CD1c-positive myeloid dendritic cell (primary cell): Measurements from ENCODE around the gene UBE2K.
A peak's percentile ranks its signal among the peaks of the same experiment; 100 is the strongest.
"Not testable (repeated sequence)": the region's sequence is repeated elsewhere in the genome, so short reads cannot be mapped to it uniquely, and the experiment has no call there.

ENCODE experiments used
- DNase-seq: peaks from one replicate; pipeline ENCODE4 v3.0.0-alpha.2; 2016; ENCODE audit errors: extremely low spot score

Gene UBE2K

DNA sequence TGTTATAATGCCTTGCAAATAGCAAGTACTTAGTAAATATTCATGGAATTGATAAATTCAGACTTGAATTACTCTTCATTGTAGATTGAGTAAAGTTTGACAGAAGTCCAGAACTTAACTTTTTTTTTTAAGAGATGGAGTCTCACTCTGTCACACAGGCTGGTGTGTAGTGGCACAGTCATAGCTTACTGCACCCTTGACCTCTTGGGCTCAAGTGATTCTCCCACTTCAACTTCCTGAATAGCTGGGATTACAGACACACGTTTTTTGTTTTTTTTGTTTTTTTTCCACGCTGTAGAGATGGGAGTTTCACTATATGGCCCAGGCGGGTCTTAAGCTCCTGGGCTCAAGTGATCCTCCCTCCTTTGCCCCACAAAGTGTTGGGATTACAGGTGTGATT, 32.1 kb downstream of the UBE2K start:
- peak; percentile 33 for DNase-seq

DNA sequence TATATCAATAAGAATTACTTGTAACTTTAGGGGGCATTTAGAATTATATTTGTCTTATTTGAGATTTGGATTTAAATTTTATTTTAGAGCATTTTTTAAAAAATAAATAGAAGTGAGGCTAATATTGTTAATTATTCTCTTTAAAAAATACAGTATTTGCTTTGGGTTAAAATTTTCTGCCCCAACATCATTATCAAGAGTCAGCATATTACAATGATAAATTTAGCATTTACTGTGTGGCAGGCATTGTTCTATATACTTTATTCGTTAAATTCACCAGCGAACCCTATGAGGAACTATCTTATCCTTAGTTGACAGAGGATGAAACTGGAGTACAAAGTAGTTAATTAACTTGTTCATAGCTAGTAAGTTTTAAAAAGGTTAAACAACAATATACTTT, 34.0 kb downstream of the UBE2K start:
- DNase-seq: no peak

DNA sequence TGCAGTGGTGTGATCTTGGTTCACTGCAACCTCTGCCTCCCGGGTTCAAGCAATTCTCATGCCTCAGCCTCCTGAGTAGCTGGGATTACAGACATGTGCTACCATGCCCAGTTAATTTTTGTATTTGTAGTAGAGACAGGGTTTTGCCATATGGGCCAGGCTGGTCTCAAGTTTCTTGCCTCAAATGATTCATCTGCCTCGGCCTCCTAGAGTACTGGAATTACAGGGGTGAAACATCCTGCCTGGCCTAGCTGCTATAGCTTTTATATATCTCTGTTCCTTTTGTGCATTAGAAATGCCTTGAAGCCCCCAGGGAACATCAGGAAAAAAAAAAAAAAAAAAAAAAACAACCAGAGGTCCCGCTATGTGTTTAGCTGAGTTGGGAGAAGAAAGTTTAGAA, 34.8 kb downstream of the UBE2K start:
- DNase-seq: no peak

GRCh38 chr4:39739591-39739990, 41.7 kb downstream of the UBE2K start:
- DNase-seq: not testable (repeated sequence)

DNA sequence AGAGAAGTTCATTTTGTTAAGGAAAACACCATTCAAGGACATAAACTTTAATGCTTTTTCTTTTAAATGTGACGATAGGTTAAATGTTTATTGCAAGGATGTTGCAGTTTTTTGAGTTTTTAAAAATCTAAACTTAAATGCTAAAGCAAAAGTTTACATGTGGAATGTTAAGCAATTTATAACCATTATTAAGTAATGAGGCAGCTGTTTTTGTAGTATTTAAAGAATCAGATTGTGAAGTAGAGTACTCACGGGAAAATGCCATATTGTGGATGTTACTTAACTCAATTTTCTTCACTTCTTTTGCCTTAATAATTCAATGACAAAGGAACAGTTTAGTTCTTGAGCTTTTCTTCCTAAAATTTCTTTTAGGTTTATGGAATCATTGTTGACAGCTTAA, 43.5 kb downstream of the UBE2K start:
- no peak for DNase-seq

DNA sequence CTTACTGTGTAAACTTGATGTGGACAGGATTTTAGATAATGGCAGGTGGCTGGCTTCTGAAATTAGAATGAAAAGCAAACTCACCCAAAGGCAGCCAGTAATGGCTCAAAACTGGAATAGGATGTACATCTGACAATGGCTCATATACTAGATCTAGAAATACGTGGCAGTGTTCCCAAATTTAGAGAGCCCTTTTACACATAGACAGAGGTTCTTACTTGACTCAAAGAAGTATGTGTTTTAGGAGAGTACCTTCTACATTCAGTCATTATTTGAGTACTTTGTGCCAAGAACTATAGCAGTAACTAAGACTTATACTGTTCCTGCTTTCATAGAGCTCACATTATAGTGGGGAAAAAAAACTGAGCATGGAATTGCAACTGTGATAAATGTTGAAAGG, 48.0 kb downstream of the UBE2K start:
- no peak for DNase-seq

GRCh38 chr4:39750216-39750615, 52.3 kb downstream of the UBE2K start:
- DNase-seq: no peak

DNA sequence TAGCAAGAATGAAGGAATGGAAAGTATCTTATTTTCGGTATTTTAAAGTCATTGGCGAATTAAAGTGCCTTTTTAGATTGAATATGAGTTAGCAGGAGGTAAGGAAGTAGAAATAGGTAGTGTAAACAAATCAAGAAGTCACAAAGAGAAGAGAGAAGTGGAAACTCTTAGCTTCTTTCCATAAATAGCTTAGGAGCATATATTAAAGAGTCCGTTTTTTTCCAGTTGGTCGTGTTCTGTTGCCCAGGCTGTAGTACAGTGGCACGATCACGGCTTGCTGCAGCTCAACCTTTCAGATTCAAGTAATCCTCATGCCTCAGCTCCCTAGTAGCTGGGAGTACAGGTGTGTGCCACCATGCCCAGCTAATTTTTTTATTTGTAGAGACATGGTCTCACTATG, 56.4 kb downstream of the UBE2K start:
- peak; percentile 10 for DNase-seq

DNA sequence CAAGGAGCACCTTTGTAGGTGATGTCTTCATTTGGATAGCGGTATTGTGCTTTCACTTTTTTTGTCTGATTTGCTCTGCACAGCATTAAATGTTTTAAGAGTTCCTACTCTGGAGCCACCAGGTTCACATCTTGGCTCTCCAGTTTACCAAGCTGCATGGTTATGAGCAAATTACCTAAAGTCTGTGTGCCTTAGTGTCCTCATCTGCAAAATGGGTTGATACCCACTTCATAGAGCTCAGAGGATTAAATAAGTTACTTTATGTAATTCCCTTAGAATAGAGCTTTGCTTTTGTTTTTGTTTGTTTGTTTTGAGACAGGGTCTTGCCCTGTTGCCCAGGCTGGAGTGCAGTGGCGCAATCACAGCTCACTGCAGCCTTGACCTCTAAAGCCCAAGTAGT, 58.2 kb downstream of the UBE2K start:
- no peak for DNase-seq

GRCh38 chr4:39758176-39758575, 60.2 kb downstream of the UBE2K start:
- no peak for DNase-seq

DNA sequence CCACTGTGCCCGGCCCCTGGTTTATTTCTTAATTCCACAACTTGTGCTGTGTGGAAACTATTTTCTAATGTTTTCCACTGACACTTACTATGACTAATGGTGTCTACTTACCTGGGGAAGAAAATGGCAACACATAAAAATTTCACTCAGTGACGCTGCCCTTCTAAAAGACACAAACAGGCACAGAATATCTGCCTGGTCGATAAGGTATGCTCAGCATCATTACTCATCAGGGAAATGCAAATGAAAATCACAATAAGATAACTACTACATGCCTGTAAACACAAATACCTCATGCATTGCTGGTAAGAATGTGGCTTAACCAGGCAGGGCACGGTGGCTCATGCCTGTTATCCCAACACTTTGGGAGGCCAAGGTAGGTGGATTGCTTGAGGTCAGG, 61.6 kb downstream of the UBE2K start:
- no peak for DNase-seq

DNA sequence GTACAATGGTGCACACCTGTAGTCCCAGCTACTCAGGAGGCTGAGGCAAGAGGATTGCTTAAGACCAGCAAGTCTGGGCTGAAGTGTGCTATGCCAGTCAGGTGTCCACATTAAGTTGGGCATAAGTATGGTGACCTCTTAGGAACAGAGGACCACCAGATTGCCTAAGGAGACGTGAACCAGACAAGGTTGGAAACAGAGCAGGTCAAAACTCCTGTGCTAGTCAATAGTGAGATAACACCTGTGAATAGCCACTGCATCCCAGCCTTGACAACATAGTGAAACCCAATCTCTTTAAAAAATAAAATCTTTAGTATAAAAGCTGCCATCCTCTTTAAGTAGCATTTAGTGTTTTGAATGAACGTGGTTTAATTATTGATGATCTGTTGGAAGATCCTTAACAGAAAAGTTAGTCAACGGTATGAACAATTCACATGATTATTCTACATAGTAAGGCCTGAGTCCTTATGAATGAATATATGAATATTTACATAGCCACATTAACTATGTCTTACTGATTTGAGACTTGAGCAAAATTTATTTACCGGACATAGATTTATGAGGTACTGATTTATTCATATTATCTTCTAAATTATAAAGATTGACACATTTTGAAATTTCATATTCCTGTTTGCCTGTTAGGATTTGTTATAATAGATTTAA, 63.2 kb downstream of the UBE2K start:
- no peak for DNase-seq

DNA sequence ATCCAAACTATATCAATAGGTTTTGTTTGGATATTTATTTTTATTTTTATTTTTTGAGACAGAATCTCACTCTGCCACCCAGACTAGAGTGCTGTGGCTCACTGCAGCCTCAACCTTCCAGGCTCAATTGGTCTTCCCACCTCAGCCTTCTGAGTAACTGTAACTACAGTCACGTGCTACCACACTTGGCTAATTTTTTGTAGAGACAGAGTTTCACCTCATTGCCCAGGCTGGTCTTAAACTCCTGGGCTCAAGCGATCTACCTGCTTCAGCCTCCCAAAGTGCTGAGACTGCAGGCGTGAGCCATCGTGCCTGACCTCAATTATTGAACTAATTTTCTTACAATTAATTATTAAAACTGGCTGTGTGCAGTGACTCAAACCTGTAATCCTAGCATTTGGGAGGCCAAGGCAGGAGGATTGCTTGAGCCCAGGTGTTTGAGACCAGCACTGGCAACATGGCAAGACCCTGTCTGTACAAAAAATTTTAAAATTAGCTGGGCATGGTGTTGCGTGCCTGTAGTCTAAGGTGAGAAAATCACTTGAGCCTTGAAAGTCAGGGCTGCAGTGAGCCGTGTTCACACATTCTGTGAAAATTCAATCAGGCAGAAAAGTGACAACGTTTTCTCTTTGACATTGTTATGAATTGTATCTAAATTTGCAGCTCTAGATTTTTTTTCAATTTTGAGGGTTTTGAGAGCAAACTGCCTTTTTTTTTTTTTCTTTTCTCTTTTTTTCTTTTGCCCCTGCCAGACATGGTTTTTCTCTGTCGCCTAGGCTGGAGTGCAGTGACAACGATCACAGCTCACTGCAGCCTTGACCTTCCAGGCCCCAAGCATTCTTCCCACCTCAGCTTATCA, 66.0 kb downstream of the UBE2K start:
- DNase-seq: no peak

DNA sequence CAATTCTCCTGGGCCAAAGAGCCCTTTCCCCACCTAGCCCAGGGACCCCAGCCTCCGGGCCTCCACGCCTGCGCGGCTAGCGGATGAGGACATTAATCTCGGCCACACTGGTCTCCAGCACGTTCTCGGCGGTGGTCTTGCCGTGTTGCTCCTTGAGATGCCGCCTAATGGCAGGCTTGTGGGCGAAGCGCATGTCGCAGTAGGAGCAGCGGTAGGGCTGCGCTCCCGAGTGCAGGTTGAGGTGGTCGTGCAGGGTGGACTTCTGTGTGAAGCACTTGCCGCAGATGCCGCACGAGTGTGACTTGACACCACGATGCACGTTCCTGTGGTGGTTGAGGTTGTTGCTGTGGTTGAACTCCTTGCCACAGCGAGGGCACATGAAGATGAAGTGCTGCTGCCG, 72.1 kb downstream of the UBE2K start:
- no peak for DNase-seq

DNA sequence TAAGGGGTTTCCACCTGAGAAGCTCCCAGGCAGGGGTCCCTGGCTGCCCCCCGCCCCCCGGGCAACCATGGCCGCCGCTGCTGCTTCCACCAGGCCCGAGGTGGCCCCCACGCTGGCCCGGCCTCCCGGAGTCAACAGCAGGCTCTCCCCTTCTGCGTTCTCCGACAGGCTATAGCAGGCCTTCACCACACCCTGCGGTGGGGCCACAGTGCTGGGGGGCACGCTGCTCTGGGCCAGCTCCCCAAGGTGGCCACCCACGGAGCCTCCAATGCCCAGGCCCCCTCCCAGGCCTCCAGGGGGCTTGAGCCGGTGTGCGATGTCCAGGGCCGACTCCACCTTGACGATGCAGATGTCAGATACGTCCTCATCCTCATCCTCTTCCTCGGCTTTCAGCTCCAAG, 72.5 kb downstream of the UBE2K start:
- no peak for DNase-seq

DNA sequence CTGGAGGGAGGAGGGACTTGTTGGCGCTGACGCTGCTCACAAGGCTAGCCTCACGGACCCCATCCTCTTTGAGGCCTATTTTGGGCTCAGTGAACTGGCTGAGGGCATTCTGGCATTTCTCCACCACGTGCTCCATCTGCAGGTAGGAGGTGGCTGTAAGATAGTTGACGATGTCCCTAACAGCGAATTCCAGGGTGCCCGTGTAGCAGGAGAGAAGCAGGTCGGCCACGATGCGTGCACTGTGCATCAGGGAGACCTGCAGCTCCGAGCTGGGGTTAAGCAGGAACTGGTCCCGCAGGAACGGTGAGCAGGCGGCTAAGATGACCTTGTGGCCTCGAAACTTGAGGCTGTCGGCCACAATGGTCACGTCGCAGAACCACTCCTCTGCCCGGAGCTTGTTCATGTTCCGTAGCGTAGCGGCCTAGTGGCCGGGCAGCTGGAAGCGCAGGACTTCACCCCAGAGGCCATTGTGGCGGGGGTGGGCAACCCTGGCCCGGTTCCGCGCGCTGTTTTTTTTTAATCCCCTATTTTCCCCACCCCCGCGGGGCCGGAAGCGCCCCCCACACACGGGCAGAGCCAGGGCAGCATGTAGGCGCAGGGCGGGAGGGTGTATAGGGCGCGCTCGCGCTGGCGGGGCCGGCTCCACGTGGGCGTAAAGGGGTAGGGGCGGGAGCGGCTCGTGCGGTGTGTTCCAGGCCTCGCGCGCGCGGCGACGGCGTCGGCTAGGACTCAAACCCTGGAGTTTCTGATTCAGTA, 73.2 kb downstream of the UBE2K start:
- DNase-seq: no peak

- DNase-seq: not testable (repeated sequence)
Measured at GRCh38 chr4:39781988-39782387, 84.1 kb downstream of the UBE2K start.

GRCh38 chr4:39785083-39785482, 87.1 kb downstream of the UBE2K start:
- DNase-seq: no peak

GRCh38 chr4:39786838-39787237, 88.9 kb downstream of the UBE2K start:
- no peak for DNase-seq

GRCh38 chr4:39792128-39792527, 94.2 kb downstream of the UBE2K start:
- no peak for DNase-seq

DNA sequence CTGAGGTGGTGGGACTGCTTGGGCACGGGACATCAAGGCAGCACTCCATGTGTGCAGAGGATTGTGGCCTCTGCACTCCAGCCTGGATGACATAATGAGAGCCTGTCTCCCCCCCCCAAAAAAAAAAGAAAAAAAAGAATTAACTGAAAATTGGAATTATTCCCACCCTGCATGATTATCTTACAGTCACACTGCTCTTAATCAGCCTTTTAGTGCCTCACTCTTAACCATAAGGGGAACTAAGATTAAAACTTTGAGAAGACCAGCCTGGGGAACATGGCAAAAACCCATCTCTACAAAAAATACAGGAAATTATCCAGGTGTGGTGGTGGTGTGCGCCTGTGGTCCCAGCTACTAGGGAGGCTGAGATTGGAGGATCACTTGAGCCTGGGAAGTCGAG, 94.6 kb downstream of the UBE2K start:
- DNase-seq: no peak

DNA sequence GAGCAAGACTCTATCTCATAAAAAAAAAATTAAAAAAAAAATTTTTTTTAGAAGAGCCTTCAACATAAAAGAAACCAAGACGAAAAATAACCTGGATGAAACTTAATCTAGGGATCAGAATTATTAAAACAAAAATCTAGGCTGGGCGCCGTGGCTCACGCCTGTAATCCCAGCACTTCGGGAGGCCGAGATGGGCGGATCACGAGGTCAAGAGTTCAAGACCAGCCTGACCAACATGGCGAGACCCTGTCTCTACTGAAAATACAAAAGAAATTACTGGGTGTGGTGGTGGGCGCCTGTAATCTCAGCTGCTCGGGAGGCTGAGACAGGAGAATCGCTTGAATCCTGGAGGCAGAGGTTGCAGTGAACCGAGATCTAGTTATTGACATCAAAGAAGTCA, 95.0 kb downstream of the UBE2K start:
- DNase-seq: not testable (repeated sequence)

DNA sequence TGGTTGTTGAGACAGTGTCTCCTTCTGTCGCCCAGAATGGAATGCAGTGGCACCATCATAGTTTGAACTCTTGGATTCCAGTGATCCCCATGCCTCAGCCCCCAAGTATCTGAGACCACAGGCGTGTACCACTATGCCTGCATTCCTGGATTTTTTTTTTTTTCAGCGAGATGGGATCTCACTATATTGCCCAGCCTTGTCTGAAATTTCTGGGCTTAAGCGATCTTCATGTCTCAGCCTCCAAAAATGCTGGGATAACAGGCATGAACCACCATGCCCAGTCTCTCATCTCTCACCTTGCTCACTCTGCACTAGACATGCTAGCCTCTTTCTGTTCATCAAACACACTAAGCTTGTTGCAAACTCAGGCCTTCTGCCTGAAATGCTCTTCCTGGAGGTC, 104.1 kb downstream of the UBE2K start:
- no peak for DNase-seq
